DOHH2 (cell line): ENCODE results near the gene RAB40C.

Experiments used
- H3F3A ChIP-seq: fragments of 200-600 bp; sonication (generic), shearing (Covaris generic); 2 replicates; pipeline ENCODE4 v1.6.0; 2016; ENCODE audit warnings: antibody characterized with exemption, mild to moderate bottlenecking; ENCODE audit not compliant: control insufficient read depth, insufficient read depth
- H3K27ac ChIP-seq: fragments of 200-600 bp; sonication (generic); 2 replicates; pipeline ENCODE4 v1.5.1; 2014; ENCODE audit warnings: low read depth, mild to moderate bottlenecking, low read length, moderate library complexity
- H3K27me3 ChIP-seq: fragments of 200-600 bp; sonication (generic); 2 replicates; pipeline ENCODE4 v1.6.1; 2014; ENCODE audit warnings: mild to moderate bottlenecking, low read length, mixed read lengths; ENCODE audit not compliant: control insufficient read depth
- H3K36me3 ChIP-seq: fragments of 200-600 bp; sonication (generic); 2 replicates; pipeline ENCODE4 v1.6.1; 2014; ENCODE audit warnings: mild to moderate bottlenecking, low read length, moderate library complexity, mixed read lengths; ENCODE audit not compliant: control insufficient read depth
- H3K4me1 ChIP-seq: fragments of 200-600 bp; sonication (generic); 2 replicates; pipeline ENCODE4 v1.6.1; 2014; ENCODE audit warnings: mild to moderate bottlenecking, low read length, mixed read lengths; ENCODE audit not compliant: control insufficient read depth
- H3K4me2 ChIP-seq: fragments of 200-600 bp; sonication (generic); 2 replicates; pipeline ENCODE4 v1.6.0; 2014; ENCODE audit warnings: mild to moderate bottlenecking, low read length, moderate library complexity
- H3K4me3 ChIP-seq: fragments of 200-600 bp; sonication (generic); 2 replicates; pipeline ENCODE4 v1.5.1; 2014; ENCODE audit warnings: mild to moderate bottlenecking, low read length, mixed read lengths
- H3K79me2 ChIP-seq: fragments of 200-600 bp; sonication (generic); 2 replicates; pipeline ENCODE4 v1.6.1; 2014; ENCODE audit warnings: mild to moderate bottlenecking, low read length, mixed read lengths; ENCODE audit not compliant: control insufficient read depth
- H3K9me2 ChIP-seq: fragments of 200-600 bp; sonication (generic); replicated peaks from 2 replicates; pipeline ENCODE4 v1.6.1; 2014; ENCODE audit warnings: mild to moderate bottlenecking, low read length, mixed read lengths; ENCODE audit not compliant: control insufficient read depth
- H3K9me3 ChIP-seq: fragments of 200-600 bp; sonication (generic); 2 replicates; pipeline ENCODE4 v1.6.1; 2014; ENCODE audit warnings: antibody characterized with exemption, low read length, mixed read lengths; ENCODE audit not compliant: control insufficient read depth, insufficient read depth
- H4K20me1 ChIP-seq: fragments of 200-600 bp; sonication (generic); 2 replicates; pipeline ENCODE4 v1.6.0; 2014; ENCODE audit warnings: low read depth, mild to moderate bottlenecking, antibody characterized with exemption, low read length, moderate library complexity; ENCODE audit not compliant: control insufficient read depth, insufficient read depth
- EZH2phosphoT487 ChIP-seq: fragments of 200-600 bp; sonication (generic); IDR thresholded peaks from 2 replicates; pipeline ENCODE4 v1.6.1; 2017; ENCODE audit warnings: borderline replicate concordance, mild to moderate bottlenecking, antibody characterized with exemption, low read length, moderate library complexity, mixed read lengths
- TF ChIP-seq, protein P1 (sequence below): fragments of 200-600 bp; sonication (generic); IDR thresholded peaks from one replicate; pipeline ENCODE4 v1.5.1; 2014; ENCODE audit warnings: antibody characterized with exemption, mild to moderate bottlenecking, low read depth, low read length; ENCODE audit not compliant: poor library complexity, severe bottlenecking

Gene RAB40C

DNA sequence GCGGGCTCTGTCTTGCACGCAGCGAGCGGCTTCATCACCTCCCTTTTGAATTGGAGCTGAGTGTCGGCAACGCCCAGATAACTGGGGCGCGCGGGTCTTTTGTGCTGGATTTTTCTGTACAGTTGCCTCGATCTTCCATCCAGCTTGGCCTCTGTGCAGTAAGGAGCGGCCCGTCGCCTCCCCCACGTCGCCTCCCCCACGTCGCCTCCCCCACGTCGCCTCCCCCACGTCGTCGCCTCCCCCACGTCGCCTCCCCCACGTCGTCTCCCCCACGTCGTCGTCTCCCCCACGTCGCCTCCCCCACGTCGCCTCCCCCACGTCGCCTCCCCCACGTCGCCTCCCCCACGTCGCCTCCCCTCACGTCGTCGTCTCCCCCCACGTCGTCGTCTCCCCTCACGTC, 45.3 kb upstream of the RAB40C start:
- TF ChIP-seq, protein P1, sequence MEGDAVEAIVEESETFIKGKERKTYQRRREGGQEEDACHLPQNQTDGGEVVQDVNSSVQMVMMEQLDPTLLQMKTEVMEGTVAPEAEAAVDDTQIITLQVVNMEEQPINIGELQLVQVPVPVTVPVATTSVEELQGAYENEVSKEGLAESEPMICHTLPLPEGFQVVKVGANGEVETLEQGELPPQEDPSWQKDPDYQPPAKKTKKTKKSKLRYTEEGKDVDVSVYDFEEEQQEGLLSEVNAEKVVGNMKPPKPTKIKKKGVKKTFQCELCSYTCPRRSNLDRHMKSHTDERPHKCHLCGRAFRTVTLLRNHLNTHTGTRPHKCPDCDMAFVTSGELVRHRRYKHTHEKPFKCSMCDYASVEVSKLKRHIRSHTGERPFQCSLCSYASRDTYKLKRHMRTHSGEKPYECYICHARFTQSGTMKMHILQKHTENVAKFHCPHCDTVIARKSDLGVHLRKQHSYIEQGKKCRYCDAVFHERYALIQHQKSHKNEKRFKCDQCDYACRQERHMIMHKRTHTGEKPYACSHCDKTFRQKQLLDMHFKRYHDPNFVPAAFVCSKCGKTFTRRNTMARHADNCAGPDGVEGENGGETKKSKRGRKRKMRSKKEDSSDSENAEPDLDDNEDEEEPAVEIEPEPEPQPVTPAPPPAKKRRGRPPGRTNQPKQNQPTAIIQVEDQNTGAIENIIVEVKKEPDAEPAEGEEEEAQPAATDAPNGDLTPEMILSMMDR = no peak
- Histone ChIP-seq H3K27me3 (no peaks in the 10 kb centered on the region), H3K4me1 (no peaks in the 10 kb centered on the region), H3F3A (no peaks in the 10 kb centered on the region), H3K36me3 (peaks cover 19% of the 10 kb centered on the region; the same call in 1 of the 2 replicates), H3K4me3 (no peak overlapping the region), H3K9me3 (no peaks in the 10 kb centered on the region), H4K20me1 (no peaks in the 10 kb centered on the region), H3K79me2 (peaks cover 68% of the 10 kb centered on the region), H3K27ac (no peak overlapping the region), H3K4me2 (no peak overlapping the region), H3K9me2 (no peaks in the 10 kb centered on the region)

DNA sequence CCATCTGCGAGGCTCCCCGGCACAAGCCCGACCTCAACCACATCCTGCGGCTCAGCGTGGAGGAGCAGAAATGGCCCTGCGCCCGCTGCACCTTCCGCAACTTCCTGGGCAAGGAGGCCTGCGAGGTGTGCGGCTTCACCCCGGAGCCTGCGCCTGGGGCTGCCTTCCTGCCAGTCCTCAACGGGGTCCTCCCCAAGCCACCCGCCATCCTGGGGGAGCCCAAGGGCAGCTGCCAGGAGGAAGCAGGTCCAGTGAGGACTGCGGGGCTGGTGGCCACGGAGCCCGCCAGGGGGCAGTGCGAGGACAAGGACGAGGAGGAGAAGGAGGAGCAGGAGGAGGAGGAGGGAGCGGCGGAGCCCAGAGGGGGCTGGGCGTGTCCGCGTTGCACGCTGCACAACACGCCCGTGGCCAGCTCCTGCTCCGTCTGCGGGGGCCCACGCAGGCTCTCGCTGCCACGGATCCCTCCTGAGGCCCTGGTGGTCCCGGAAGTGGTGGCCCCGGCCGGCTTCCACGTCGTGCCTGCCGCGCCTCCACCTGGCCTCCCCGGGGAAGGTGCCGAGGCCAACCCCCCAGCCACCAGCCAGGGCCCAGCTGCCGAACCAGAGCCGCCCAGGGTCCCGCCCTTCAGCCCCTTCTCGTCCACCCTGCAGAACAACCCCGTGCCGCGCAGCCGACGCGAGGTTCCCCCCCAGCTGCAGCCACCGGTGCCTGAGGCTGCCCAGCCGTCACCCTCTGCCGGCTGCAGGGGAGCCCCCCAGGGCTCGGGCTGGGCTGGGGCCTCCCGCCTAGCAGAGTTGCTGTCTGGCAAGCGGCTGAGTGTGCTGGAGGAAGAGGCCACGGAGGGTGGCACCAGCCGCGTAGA, 42.7 kb upstream of the RAB40C start:
- Histone ChIP-seq H3K79me2 (peaks cover 42% of the 10 kb centered on the region), H3K4me2 (no peak overlapping the region)

DNA sequence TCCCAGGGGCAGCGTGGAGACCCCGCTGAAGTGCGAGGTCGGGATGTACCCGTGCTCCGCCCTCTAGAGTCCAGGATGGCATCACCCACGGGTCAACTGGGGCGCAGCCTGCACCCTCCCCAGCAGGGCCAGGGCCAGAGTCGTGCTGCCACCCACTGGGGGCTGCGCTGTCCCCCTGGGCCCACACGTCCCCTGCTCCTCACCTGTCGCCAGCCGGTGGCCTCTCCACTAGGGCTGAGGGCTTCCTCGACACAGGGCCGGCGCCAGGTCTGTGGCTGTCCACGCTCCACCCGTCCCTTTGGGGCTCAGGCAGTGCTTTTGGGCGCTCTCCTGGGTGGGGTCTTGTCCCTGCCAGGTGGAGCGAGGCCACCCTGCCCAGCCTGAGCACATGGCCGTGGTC, 41.3 kb upstream of the RAB40C start:
- Histone ChIP-seq H3K4me3 (no peak overlapping the region), H3K4me1 (no peaks in the 10 kb centered on the region), H3K27ac (no peak overlapping the region), H3K9me2 (no peaks in the 10 kb centered on the region), H3F3A (no peaks in the 10 kb centered on the region), H3K27me3 (no peaks in the 10 kb centered on the region), H3K79me2 (peaks cover 29% of the 10 kb centered on the region), H3K36me3 (peaks cover 25% of the 10 kb centered on the region; the same call in 1 of the 2 replicates), H4K20me1 (no peaks in the 10 kb centered on the region), H3K4me2 (no peak overlapping the region), H3K9me3 (no peaks in the 10 kb centered on the region)
- TF ChIP-seq EZH2phosphoT487 = no peak
- TF ChIP-seq, protein P1 = no peak

More for the DNA sequence above, 42.7 kb upstream of the RAB40C start:
- no peaks in the 10 kb centered on the region for H3K4me1 ChIP-seq
- H3K9me2 ChIP-seq = no peaks in the 10 kb centered on the region
- H4K20me1 ChIP-seq = no peaks in the 10 kb centered on the region
- H3K36me3 ChIP-seq = peaks cover 24% of the 10 kb centered on the region; the same call in 1 of the 2 replicates
- no peaks in the 10 kb centered on the region for H3K27me3 ChIP-seq
- H3K4me3 ChIP-seq = no peak overlapping the region
- H3F3A ChIP-seq = no peaks in the 10 kb centered on the region
- TF ChIP-seq EZH2phosphoT487 = no peak
- TF ChIP-seq, protein P1 = no peak
- no peaks in the 10 kb centered on the region for H3K9me3 ChIP-seq
- no peak overlapping the region for H3K27ac ChIP-seq
